8988T (cell line): ENCODE measurements around the gene EDA.
A peak's percentile ranks its signal among the peaks of the same experiment; 100 is the strongest.

Source experiments
- DNase-seq: peaks from one replicate; pipeline ENCODE4 v3.0.0; 2011

EDA gene

GRCh38 chrX:69615779-69616456, at the start of gene EDA:
TSS of gene EDA (plus strand) at chrX:69616113.
- DNase-seq: peak; percentile 20

- DNase-seq: no peak
Observed at GRCh38 chrX:69568828-69569227, 47.1 kb upstream of the EDA start.

GRCh38 chrX:69597399-69597798, 18.5 kb upstream of the EDA start:
- DNase-seq: no peak

- DNase-seq: no peak
Observed at GRCh38 chrX:69600182-69600581, 15.7 kb upstream of the EDA start.

- no peak for DNase-seq
Observed at GRCh38 chrX:69603566-69604194, 12.2 kb upstream of the EDA start.

GRCh38 chrX:69605521-69605920, 10.4 kb upstream of the EDA start:
- DNase-seq: no peak

GRCh38 chrX:69607616-69608015, 8.3 kb upstream of the EDA start:
- DNase-seq: no peak

- no peak for DNase-seq
Observed at GRCh38 chrX:69613946-69614345, 2.0 kb upstream of the EDA start.

- no peak for DNase-seq
Observed at GRCh38 chrX:69614886-69615285, 1.0 kb upstream of the EDA start.

- no peak for DNase-seq
Observed at GRCh38 chrX:69615342-69615741, 571 bp upstream of the EDA start.

GRCh38 chrX:69616457-69617203, 717 bp downstream of the EDA start:
- DNase-seq: no peak

- no peak for DNase-seq
Observed at GRCh38 chrX:69618803-69619202, 2.9 kb downstream of the EDA start.

- DNase-seq: no peak
Observed at GRCh38 chrX:69626129-69626528, 10.2 kb downstream of the EDA start.

- DNase-seq: no peak
Observed at GRCh38 chrX:69627744-69628143, 11.8 kb downstream of the EDA start.

GRCh38 chrX:69630147-69630546, 14.2 kb downstream of the EDA start:
- no peak for DNase-seq

GRCh38 chrX:69664693-69665092, 48.8 kb downstream of the EDA start:
- DNase-seq: no peak

- DNase-seq: no peak
Observed at GRCh38 chrX:69670001-69670555, 54.2 kb downstream of the EDA start.

- DNase-seq: no peak
Observed at GRCh38 chrX:69674891-69675290, 59.0 kb downstream of the EDA start.

- no peak for DNase-seq
Observed at GRCh38 chrX:69705818-69706217, 89.9 kb downstream of the EDA start.

- no peak for DNase-seq
Observed at GRCh38 chrX:69718102-69718501, 102.2 kb downstream of the EDA start.

GRCh38 chrX:69724307-69724706, 108.4 kb downstream of the EDA start:
- DNase-seq: no peak

- no peak for DNase-seq
Observed at GRCh38 chrX:69740317-69740716, 124.4 kb downstream of the EDA start.

- no peak for DNase-seq
Observed at GRCh38 chrX:69741721-69742120, 125.8 kb downstream of the EDA start.

- DNase-seq: no peak
Observed at GRCh38 chrX:69746051-69746450, 130.1 kb downstream of the EDA start.
